GM18526 (cell line): ENCODE results near the gene CCDC13.

ENCODE experiments used
- POLR2A ChIP-seq: IDR thresholded peaks from 3 replicates; pipeline ENCODE4 v1.6.1; 2011; ENCODE audit not compliant: insufficient read length; ENCODE audit errors: extremely low read depth

Gene CCDC13

GRCh38 chr3:42801784-42802183 lies 28.7 kb upstream of the CCDC13 start:
- TF ChIP-seq POLR2A = no peak

- TF ChIP-seq POLR2A = no peak
Measured at GRCh38 chr3:42801048-42801620, 28.1 kb upstream of the CCDC13 start.

- TF ChIP-seq POLR2A = no peak
Measured at GRCh38 chr3:42800251-42800650, 27.2 kb upstream of the CCDC13 start.

- no peak for TF ChIP-seq POLR2A
Measured at GRCh38 chr3:42799376-42799775, 26.3 kb upstream of the CCDC13 start.

GRCh38 chr3:42796332-42796885 lies 23.4 kb upstream of the CCDC13 start:
- no peak for TF ChIP-seq POLR2A

- TF ChIP-seq POLR2A = no peak
Measured at GRCh38 chr3:42795621-42796181, 22.6 kb upstream of the CCDC13 start.

- no peak for TF ChIP-seq POLR2A
Measured at GRCh38 chr3:42790714-42791229, 17.7 kb upstream of the CCDC13 start.

GRCh38 chr3:42786631-42787030 lies 13.6 kb upstream of the CCDC13 start:
- no peak for TF ChIP-seq POLR2A

GRCh38 chr3:42786212-42786611 lies 13.2 kb upstream of the CCDC13 start:
- no peak for TF ChIP-seq POLR2A

GRCh38 chr3:42780892-42781700 lies 8.0 kb upstream of the CCDC13 start:
- no peak for TF ChIP-seq POLR2A

GRCh38 chr3:42780398-42780797 lies 7.3 kb upstream of the CCDC13 start:
- TF ChIP-seq POLR2A = no peak

GRCh38 chr3:42778644-42779043 lies 5.6 kb upstream of the CCDC13 start:
- no peak for TF ChIP-seq POLR2A

GRCh38 chr3:42773409-42773751 lies 327 bp upstream of the CCDC13 start:
- TF ChIP-seq POLR2A = no peak

- no peak for TF ChIP-seq POLR2A
Measured at GRCh38 chr3:42771271-42771670, 1.8 kb downstream of the CCDC13 start.

- no peak for TF ChIP-seq POLR2A
Measured at GRCh38 chr3:42769477-42770131, 3.4 kb downstream of the CCDC13 start.
